ENCODE data around the gene ETV6. TPM values are rescaled to one million over a fixed set of nuclear protein-coding genes. Genes with fewer than 3 reads are reported as not detected.
A peak's percentile ranks its signal among the peaks of the same experiment; 100 is the strongest.

ETV6 gene
- polyA plus RNA-seq, 3 donors = 6.8 to 45.1 (median 11.7) TPM

- Mint-ChIP-seq H3K4me3 (no peak overlapping the region), H3K27ac (peak overlapping the region; percentile 21 to 76 (median 56)), H3K27me3 (ENCODE audit: low read depth in 3 of 3) (no peaks in the 10 kb centered on the region), H3K36me3 (peaks cover 58 to 68% of the 10 kb centered on the region in 2 donors), H3K4me1 (peaks cover 47% of the 10 kb centered on the region), H3K9me3 (no peaks in the 10 kb centered on the region)
- H4K20me1 ChIP-seq (ENCODE audit: insufficient read depth, low read length) = peaks cover 24% of the 10 kb centered on the region
- H3K27ac ChIP-seq (ENCODE audit: low read depth in 1 of 2, low read length in 2 of 2) = peak overlapping the region in 1 of 2 donors; percentile 93
- H3K4me3 ChIP-seq (replicated peaks in 1 of 3; ENCODE audit: low read depth in 2 of 3, low read length in 3 of 3) = no peak overlapping the region
- H3K4me1 ChIP-seq (ENCODE audit: control insufficient read depth in 1 of 2, insufficient read depth in 2 of 2, low read length in 2 of 2) = peaks cover 43 to 47% of the 10 kb centered on the region in 2 donors
- intact Hi-C loops (cut with micrococcal nuclease) = loop anchor here in 1 of 2 donors (10.0 kb wide), 1 partner anchor 162 kb away; no protein-coding TSS in a partner anchor
- no peak overlapping the region for H2AFZ ChIP-seq (ENCODE audit: insufficient read depth, low read depth, low read length, poor library complexity, severe bottlenecking)
- no peaks in the 10 kb centered on the region for H3K9me3 ChIP-seq (replicated peaks in 1 of 2; ENCODE audit: control insufficient read depth in 1 of 2, insufficient read depth in 1 of 2, low read length in 2 of 2)
- DNase-seq = no peak
- H3K36me3 ChIP-seq (replicated peaks in 1 of 2; ENCODE audit: control insufficient read depth in 1 of 2, insufficient read depth in 2 of 2, low read length in 2 of 2) = peaks cover 26 to 67% of the 10 kb centered on the region in 2 donors
- 79% methylated on average over 4 of the region's 12 CpGs for WGBS (ENCODE audit: insufficient coverage)
- no peak overlapping the region for H3K4me2 ChIP-seq (replicated peaks; ENCODE audit: extremely low read depth, low read length, poor library complexity, severe bottlenecking)
- H3K9ac ChIP-seq (ENCODE audit: insufficient read depth, low read length, poor library complexity, severe bottlenecking) = no peak overlapping the region
- H3K27me3 ChIP-seq (ENCODE audit: control insufficient read depth in 2 of 2, insufficient read depth in 2 of 2, low read length in 2 of 2) = no peaks in the 10 kb centered on the region
- no peak for TF ChIP-seq CTCF (IDR thresholded peaks at IDR 0.05)
- H3K79me2 ChIP-seq (ENCODE audit: insufficient read depth, low read length) = peaks cover 70% of the 10 kb centered on the region
Measured at GRCh38 chr12:11853126-11853525, 203.7 kb downstream of the ETV6 start.

GRCh38 chr12:11854011-11854499 lies 204.6 kb downstream of the ETV6 start:
- Histone ChIP-seq H3K4me2 (replicated peaks; ENCODE audit: extremely low read depth, low read length, poor library complexity, severe bottlenecking) (peak overlapping the region; percentile 66), H3K79me2 (ENCODE audit: insufficient read depth, low read length) (peaks cover 69% of the 10 kb centered on the region), H3K9ac (ENCODE audit: insufficient read depth, low read length, poor library complexity, severe bottlenecking) (no peak overlapping the region), H2AFZ (ENCODE audit: insufficient read depth, low read depth, low read length, poor library complexity, severe bottlenecking) (no peak overlapping the region), H3K4me1 (ENCODE audit: control insufficient read depth in 1 of 2, insufficient read depth in 2 of 2, low read length in 2 of 2) (peaks cover 43 to 47% of the 10 kb centered on the region in 2 donors), H3K4me3 (replicated peaks in 1 of 3; ENCODE audit: low read depth in 2 of 3, low read length in 3 of 3) (peak overlapping the region in 1 of 3 experiments; percentile 3), H3K27ac (ENCODE audit: low read depth in 1 of 2, low read length in 2 of 2) (peak overlapping the region; percentile 72 to 93), H3K9me3 (replicated peaks in 1 of 2; ENCODE audit: control insufficient read depth in 1 of 2, insufficient read depth in 1 of 2, low read length in 2 of 2) (no peaks in the 10 kb centered on the region), H4K20me1 (ENCODE audit: insufficient read depth, low read length) (peaks cover 19% of the 10 kb centered on the region), H3K27me3 (ENCODE audit: control insufficient read depth in 2 of 2, insufficient read depth in 2 of 2, low read length in 2 of 2) (no peaks in the 10 kb centered on the region), H3K36me3 (replicated peaks in 1 of 2; ENCODE audit: control insufficient read depth in 1 of 2, insufficient read depth in 2 of 2, low read length in 2 of 2) (peaks cover 23 to 66% of the 10 kb centered on the region in 2 donors)
- Mint-ChIP-seq H3K4me3 (no peak overlapping the region), H3K27ac (peak overlapping the region; percentile 80 to 97 (median 94)), H3K27me3 (ENCODE audit: low read depth in 3 of 3) (no peaks in the 10 kb centered on the region), H3K9me3 (no peaks in the 10 kb centered on the region), H3K4me1 (peaks cover 47% of the 10 kb centered on the region), H3K36me3 (peaks cover 59 to 70% of the 10 kb centered on the region in 2 donors)
- WGBS (ENCODE audit: insufficient coverage) = 97% methylated on average over 12 of the region's 13 CpGs
- no peak for DNase-seq
- intact Hi-C loops (cut with micrococcal nuclease) = loop anchor here in 1 of 2 donors (10.0 kb wide), 1 partner anchor 161 kb away; no protein-coding TSS in a partner anchor
- no peak for TF ChIP-seq CTCF (IDR thresholded peaks at IDR 0.05)

Data from CD14-positive monocyte (primary cell).